HL-60 (cell line): Measurements from ENCODE around the gene CEP162.

Experiments used
- DNase-seq, 2 experiments: peaks; one replicate each; pipeline ENCODE4 v3.0.0-alpha.2; 2010 to 2020; ENCODE audit warnings: low read depth in 1 of 2, low spot score in 1 of 2
- H3K27ac ChIP-seq: fragments of 250-450 bp; sonication (Bioruptor Pico); replicated peaks from 2 replicates; pipeline ENCODE4 v1.5.1; 2020; ENCODE audit warnings: mild to moderate bottlenecking, moderate library complexity
- H3K27me3 ChIP-seq: fragments of 250-450 bp; sonication (Bioruptor Pico); 2 replicates; pipeline ENCODE4 v1.5.1; 2021; ENCODE audit warnings: mild to moderate bottlenecking, moderate library complexity; ENCODE audit not compliant: insufficient read depth, poor library complexity, severe bottlenecking
- H3K4me3 ChIP-seq: replicated peaks from 2 replicates; pipeline ENCODE4 v1.5.1; 2011; ENCODE audit warnings: mild to moderate bottlenecking, control low read depth, low read length; ENCODE audit not compliant: insufficient read depth
- GABPA ChIP-seq: IDR thresholded peaks from 2 replicates; pipeline ENCODE4 v1.6.1; 2012; ENCODE audit warnings: low read depth
- POLR2AphosphoS5 ChIP-seq: IDR thresholded peaks from 2 replicates; pipeline ENCODE4 v1.6.1; 2012; ENCODE audit warnings: low read depth
- SPI1 ChIP-seq: IDR thresholded peaks from 2 replicates; pipeline ENCODE4 v1.6.1; 2012; ENCODE audit warnings: low read depth, mild to moderate bottlenecking, borderline replicate concordance
- TF ChIP-seq, protein P1 (sequence below): IDR thresholded peaks from one replicate; pipeline ENCODE4 v1.5.1; 2011; ENCODE audit warnings: low read length, control low read depth, inconsistent platforms; ENCODE audit not compliant: insufficient read depth
- TF ChIP-seq, protein P2 (sequence below): IDR thresholded peaks from 2 replicates; pipeline ENCODE4 v1.6.1; 2012; ENCODE audit warnings: low read depth; ENCODE audit not compliant: insufficient replicate concordance

CEP162 gene

DNA sequence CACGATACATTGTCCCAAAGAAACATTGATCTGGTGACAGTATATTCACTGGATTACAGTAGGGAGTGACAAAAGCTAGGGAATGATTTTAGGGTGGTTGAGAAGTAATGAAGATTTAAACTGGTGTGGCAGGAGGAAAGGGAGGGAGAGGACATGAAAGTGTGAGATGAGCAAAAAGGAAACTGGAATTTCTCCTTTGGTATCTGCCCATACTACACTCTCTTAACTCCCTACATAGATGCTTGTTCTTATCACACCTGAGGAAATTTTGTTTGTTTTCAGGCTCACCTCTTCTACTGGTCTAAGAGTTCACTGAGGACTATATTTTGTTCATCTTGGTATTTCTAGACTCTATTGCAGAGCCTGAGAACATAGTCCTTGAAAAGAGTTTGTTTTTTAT, 44.9 kb upstream of the CEP162 start:
- TF ChIP-seq SPI1 = no peak
- TF ChIP-seq GABPA = no peak
- TF ChIP-seq, protein P1, sequence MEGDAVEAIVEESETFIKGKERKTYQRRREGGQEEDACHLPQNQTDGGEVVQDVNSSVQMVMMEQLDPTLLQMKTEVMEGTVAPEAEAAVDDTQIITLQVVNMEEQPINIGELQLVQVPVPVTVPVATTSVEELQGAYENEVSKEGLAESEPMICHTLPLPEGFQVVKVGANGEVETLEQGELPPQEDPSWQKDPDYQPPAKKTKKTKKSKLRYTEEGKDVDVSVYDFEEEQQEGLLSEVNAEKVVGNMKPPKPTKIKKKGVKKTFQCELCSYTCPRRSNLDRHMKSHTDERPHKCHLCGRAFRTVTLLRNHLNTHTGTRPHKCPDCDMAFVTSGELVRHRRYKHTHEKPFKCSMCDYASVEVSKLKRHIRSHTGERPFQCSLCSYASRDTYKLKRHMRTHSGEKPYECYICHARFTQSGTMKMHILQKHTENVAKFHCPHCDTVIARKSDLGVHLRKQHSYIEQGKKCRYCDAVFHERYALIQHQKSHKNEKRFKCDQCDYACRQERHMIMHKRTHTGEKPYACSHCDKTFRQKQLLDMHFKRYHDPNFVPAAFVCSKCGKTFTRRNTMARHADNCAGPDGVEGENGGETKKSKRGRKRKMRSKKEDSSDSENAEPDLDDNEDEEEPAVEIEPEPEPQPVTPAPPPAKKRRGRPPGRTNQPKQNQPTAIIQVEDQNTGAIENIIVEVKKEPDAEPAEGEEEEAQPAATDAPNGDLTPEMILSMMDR = no peak
- TF ChIP-seq, protein P2, sequence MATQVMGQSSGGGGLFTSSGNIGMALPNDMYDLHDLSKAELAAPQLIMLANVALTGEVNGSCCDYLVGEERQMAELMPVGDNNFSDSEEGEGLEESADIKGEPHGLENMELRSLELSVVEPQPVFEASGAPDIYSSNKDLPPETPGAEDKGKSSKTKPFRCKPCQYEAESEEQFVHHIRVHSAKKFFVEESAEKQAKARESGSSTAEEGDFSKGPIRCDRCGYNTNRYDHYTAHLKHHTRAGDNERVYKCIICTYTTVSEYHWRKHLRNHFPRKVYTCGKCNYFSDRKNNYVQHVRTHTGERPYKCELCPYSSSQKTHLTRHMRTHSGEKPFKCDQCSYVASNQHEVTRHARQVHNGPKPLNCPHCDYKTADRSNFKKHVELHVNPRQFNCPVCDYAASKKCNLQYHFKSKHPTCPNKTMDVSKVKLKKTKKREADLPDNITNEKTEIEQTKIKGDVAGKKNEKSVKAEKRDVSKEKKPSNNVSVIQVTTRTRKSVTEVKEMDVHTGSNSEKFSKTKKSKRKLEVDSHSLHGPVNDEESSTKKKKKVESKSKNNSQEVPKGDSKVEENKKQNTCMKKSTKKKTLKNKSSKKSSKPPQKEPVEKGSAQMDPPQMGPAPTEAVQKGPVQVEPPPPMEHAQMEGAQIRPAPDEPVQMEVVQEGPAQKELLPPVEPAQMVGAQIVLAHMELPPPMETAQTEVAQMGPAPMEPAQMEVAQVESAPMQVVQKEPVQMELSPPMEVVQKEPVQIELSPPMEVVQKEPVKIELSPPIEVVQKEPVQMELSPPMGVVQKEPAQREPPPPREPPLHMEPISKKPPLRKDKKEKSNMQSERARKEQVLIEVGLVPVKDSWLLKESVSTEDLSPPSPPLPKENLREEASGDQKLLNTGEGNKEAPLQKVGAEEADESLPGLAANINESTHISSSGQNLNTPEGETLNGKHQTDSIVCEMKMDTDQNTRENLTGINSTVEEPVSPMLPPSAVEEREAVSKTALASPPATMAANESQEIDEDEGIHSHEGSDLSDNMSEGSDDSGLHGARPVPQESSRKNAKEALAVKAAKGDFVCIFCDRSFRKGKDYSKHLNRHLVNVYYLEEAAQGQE = no peak
- TF ChIP-seq POLR2AphosphoS5 = no peak
- DNase-seq = no peak
- H3K27ac ChIP-seq = no peak overlapping the region
- no peaks in the 10 kb centered on the region for H3K27me3 ChIP-seq
- H3K4me3 ChIP-seq = no peak overlapping the region

DNA sequence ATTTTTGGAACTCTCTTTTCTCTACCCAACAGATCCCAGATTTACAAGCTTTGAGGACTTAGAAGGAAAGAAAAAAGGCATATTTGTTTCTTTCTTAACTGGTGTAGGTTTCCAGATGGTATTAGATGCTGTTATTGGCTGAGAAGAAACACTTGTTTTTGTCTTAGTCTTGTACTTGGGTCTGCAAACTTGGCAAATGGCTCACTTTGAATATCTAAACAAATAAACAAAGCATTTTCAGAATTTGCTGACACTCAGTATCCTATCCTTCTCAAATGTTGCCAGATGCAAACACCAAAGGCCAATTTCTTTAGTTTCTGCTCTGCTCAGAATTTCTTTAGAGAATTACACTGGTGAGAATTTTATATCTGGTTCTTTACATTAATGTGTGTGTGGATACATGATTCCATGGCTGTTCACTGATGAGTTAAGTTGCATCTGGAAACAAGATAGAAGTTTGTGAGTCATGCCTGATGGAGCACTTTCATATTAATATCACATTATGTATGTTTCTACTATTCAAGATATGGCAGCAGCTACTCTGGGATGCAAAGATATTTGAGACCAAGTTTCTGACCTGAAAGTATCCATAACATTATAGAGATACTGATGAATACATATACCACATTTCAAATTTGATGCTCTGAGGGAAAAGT, 43.7 kb upstream of the CEP162 start:
- H3K27me3 ChIP-seq = no peaks in the 10 kb centered on the region

DNA sequence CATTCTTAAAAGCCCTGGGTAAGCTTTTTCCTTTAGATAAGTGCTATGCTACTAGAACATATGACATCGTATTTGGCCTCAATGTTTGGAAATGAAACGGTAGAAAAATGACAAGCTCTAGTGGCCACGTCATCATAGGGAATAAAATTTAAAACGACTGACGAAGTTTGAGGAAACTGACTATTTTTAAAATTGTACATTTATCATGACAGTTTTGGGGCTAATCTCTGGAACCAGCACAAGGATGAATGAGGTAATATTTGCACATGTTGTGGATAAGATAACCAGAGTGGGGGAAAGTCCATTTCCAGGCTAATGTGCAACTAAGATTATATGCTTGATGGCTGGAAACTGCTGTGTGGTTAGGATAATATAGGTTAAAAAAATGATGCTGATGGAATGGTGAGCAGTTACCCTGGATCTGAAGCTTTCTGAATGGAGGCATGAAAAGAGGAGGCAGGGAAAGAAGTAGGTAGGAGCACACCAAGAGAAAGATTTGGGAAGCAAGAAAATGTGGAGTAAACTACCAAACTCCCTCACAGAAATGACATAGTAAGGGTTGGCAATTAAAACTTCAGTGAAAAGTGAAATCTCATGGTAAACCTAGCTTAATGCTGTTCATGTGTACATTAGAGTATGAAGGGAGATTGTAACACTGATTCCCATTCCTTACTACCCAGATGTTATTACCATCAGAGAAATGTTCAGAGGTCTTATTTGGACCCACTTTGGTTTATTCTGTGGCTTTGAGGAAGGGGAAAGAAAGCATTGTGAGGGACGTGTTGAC, 42.7 kb upstream of the CEP162 start:
- no peak for DNase-seq
- H3K27ac ChIP-seq = no peak overlapping the region
- H3K27me3 ChIP-seq = no peaks in the 10 kb centered on the region
- no peak overlapping the region for H3K4me3 ChIP-seq
- TF ChIP-seq SPI1 = no peak
- TF ChIP-seq, protein P1 = no peak
- TF ChIP-seq, protein P2 = no peak
- TF ChIP-seq POLR2AphosphoS5 = no peak
- no peak for TF ChIP-seq GABPA

More for the DNA sequence above, 43.7 kb upstream of the CEP162 start:
- no peak overlapping the region for H3K4me3 ChIP-seq
- TF ChIP-seq SPI1 = no peak
- no peak for TF ChIP-seq POLR2AphosphoS5
- TF ChIP-seq, protein P2 = no peak
- no peak for TF ChIP-seq GABPA
- TF ChIP-seq, protein P1 = no peak
- no peak for DNase-seq
- no peak overlapping the region for H3K27ac ChIP-seq
